ENCODE data around the gene DOK7.

- TF ChIP-seq, protein P1, sequence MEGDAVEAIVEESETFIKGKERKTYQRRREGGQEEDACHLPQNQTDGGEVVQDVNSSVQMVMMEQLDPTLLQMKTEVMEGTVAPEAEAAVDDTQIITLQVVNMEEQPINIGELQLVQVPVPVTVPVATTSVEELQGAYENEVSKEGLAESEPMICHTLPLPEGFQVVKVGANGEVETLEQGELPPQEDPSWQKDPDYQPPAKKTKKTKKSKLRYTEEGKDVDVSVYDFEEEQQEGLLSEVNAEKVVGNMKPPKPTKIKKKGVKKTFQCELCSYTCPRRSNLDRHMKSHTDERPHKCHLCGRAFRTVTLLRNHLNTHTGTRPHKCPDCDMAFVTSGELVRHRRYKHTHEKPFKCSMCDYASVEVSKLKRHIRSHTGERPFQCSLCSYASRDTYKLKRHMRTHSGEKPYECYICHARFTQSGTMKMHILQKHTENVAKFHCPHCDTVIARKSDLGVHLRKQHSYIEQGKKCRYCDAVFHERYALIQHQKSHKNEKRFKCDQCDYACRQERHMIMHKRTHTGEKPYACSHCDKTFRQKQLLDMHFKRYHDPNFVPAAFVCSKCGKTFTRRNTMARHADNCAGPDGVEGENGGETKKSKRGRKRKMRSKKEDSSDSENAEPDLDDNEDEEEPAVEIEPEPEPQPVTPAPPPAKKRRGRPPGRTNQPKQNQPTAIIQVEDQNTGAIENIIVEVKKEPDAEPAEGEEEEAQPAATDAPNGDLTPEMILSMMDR (conservative IDR thresholded peaks at IDR 0.05), result no peak
- TF ChIP-seq ZFX (IDR thresholded peaks at IDR 0.05), result no peak
Observed at GRCh38 chr4:3450643-3451042, 12.5 kb upstream of the DOK7 start.

Data from C4-2B (cell line).